ENCODE data around the gene DRGX. TPM values are rescaled to one million over a fixed set of nuclear protein-coding genes. Genes with fewer than 3 reads are reported as not detected.

The DRGX gene
- not detected for total RNA-seq

DNA sequence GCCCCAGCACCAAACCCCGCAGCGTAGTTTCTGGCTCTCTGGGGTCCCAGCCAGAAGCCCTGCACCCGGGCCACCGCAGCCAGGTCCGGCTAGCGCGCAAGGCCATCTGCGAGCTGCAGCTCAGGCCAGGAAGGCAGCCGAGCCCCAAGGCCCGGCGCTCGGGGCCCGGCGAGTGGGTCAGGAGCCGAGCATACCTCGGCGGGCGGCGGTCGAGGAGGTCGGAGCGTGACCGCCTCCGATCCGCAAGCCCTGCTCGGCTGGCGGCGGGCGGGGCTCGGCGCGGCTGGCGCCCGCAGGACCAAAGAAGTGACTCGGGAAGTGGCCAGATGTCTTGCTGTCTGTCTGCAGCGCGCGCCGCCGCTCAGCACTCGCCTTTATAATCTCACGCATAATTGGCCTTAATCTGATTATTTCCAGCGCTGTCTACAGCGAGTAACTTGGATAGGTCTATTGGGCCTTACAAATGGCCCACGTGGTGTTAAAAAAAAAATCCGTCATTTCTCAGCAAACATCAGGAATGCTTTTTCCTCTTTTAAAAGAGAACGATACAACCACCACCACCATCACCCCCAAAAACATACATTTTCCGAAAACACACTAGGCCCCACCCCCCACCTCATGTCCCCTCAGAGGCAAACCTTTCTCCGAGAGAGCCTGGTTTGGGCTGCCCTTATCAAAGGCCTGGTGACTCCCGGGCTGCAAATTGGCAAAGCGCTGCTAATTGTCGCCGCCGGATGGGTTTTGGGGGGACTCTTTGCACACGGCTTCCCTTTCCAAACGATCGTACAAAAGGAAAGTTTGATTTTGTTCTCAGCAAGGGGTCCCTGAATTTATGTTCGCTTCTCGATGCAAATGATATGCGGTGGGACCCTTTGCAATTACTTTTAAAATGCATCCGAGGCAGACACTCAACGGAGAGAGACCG, at the start of gene DRGX:
DRGX (minus strand) TSS at position 349 of the 925 bp plus-strand sequence. CDS start 649 bp downstream, outside the sequence.
- TF ChIP-seq, protein P1, sequence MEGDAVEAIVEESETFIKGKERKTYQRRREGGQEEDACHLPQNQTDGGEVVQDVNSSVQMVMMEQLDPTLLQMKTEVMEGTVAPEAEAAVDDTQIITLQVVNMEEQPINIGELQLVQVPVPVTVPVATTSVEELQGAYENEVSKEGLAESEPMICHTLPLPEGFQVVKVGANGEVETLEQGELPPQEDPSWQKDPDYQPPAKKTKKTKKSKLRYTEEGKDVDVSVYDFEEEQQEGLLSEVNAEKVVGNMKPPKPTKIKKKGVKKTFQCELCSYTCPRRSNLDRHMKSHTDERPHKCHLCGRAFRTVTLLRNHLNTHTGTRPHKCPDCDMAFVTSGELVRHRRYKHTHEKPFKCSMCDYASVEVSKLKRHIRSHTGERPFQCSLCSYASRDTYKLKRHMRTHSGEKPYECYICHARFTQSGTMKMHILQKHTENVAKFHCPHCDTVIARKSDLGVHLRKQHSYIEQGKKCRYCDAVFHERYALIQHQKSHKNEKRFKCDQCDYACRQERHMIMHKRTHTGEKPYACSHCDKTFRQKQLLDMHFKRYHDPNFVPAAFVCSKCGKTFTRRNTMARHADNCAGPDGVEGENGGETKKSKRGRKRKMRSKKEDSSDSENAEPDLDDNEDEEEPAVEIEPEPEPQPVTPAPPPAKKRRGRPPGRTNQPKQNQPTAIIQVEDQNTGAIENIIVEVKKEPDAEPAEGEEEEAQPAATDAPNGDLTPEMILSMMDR (IDR thresholded peaks at IDR 0.05) = no peak
- intact Hi-C loops (cut with DNase I) = no loop called here
- Histone ChIP-seq H3K4me3 (no peak within 1 kb of the TSS), H3K4me1 (peaks cover 0 to 3% of the 10 kb centered on the region in 2 donors), H3K27ac (no peak within 1 kb of the TSS), H3K27me3 (peaks cover 35% of the 10 kb centered on the region), H3K9me3 (no peaks in the 10 kb centered on the region), H3K36me3 (no peaks in the 10 kb centered on the region)
- DNase-seq (ENCODE audit: low spot score in 2 of 2) = no peak

GRCh38 chr10:49444349-49444748, 48.5 kb upstream of the DRGX start:
- no peak overlapping the region for H3K27ac ChIP-seq
- TF ChIP-seq, protein P1 (IDR thresholded peaks at IDR 0.05) = no peak
- intact Hi-C loops (cut with DNase I) = no loop called here
- H3K4me3 ChIP-seq = no peak overlapping the region
- no peaks in the 10 kb centered on the region for H3K27me3 ChIP-seq
- H3K4me1 ChIP-seq = no peaks in the 10 kb centered on the region
- H3K9me3 ChIP-seq = peaks cover under 1 to 12% of the 10 kb centered on the region in 2 donors
- H3K36me3 ChIP-seq = peaks cover 0 to 9% of the 10 kb centered on the region in 2 donors
- no peak for DNase-seq (ENCODE audit: low spot score in 2 of 2)

DNA sequence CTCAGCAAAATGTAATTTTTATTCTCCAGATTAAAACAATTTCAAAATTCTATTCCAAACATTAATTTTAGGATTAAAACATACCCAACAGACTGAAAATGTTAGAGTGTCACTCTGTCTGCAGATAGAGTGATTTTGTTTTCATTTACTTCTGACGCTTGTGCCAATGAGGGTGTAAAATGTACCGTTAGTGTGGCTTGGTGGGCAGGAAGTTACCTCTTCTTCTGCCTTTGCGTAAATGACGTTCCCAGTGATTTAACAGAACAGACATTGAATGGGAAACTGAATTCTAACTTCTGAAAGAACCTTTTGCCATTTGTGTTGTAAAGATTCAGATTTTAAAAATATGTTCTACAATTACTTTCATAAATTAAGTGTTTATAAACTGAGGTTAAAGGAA, 47.0 kb upstream of the DRGX start:
- intact Hi-C loops (cut with DNase I) = no loop called here
- H3K9me3 ChIP-seq = peaks cover 0 to 1% of the 10 kb centered on the region in 2 donors
- TF ChIP-seq, protein P1 (IDR thresholded peaks at IDR 0.05) = no peak

GRCh38 chr10:49441488-49442476, 45.9 kb upstream of the DRGX start:
- H3K27ac ChIP-seq = no peak overlapping the region
- H3K4me1 ChIP-seq = no peaks in the 10 kb centered on the region
- TF ChIP-seq, protein P1 (IDR thresholded peaks at IDR 0.05) = no peak
- intact Hi-C loops (cut with DNase I) = no loop called here
- H3K4me3 ChIP-seq = no peak overlapping the region
- no peaks in the 10 kb centered on the region for H3K9me3 ChIP-seq
- peaks cover 0 to 9% of the 10 kb centered on the region in 2 donors for H3K36me3 ChIP-seq
- no peak for DNase-seq (ENCODE audit: low spot score in 2 of 2)
- no peaks in the 10 kb centered on the region for H3K27me3 ChIP-seq

More for the DNA sequence above, 47.0 kb upstream of the DRGX start:
- Histone ChIP-seq H3K4me1 (no peaks in the 10 kb centered on the region), H3K27me3 (no peaks in the 10 kb centered on the region), H3K27ac (no peak overlapping the region), H3K4me3 (no peak overlapping the region), H3K36me3 (peaks cover 0 to 9% of the 10 kb centered on the region in 2 donors)
- no peak for DNase-seq (ENCODE audit: low spot score in 2 of 2)

GRCh38 chr10:49435225-49435624, 39.3 kb upstream of the DRGX start:
- intact Hi-C loops (cut with DNase I) = no loop called here
- Histone ChIP-seq H3K4me1 (no peaks in the 10 kb centered on the region), H3K27me3 (no peaks in the 10 kb centered on the region), H3K9me3 (peaks cover 0 to 8% of the 10 kb centered on the region in 2 donors), H3K4me3 (no peak overlapping the region), H3K27ac (no peak overlapping the region), H3K36me3 (no peaks in the 10 kb centered on the region)
- TF ChIP-seq, protein P1 (IDR thresholded peaks at IDR 0.05) = no peak
- no peak for DNase-seq (ENCODE audit: low spot score in 2 of 2)

Measured in ascending aorta (tissue), 2 donors.